HepG2 (cell line): Measurements from ENCODE around the gene HNRNPC. TPM values are rescaled to one million over a fixed set of nuclear protein-coding genes. Genes with fewer than 3 reads are reported as not detected.

Source experiments
- ATAC-seq: fragments of 200-7000 bp; cut with Tn5 transposase; 3 replicates; pipeline ENCODE4 v1.9.1; 2020; ENCODE audit warnings: mild to moderate bottlenecking, moderate library complexity
- BruUV-seq: library from RNA; stranded (reverse); fragments of 400-500 nt; replicated peaks from 2 replicates; lab custom pipeline; 2021; lab: Mats Ljungman, UMichigan
- CTCF ChIA-PET: fragments of 300-600 bp; formaldehyde crosslinking; extraction: SDS; loops from one replicate; lab custom pipeline; 2021; ENCODE audit warnings: low total read pairs, inconsistent platforms, low intra/inter-chr PET ratio; lab: Yijun Ruan, JAX
- POLR2A ChIA-PET: fragments of 350-600 bp; sonication (Branson Sonifier 250); formaldehyde crosslinking; loops from one replicate; lab custom pipeline; 2020; ENCODE audit warnings: antibody characterized with exemption, inconsistent platforms; lab: Yijun Ruan, JAX
- DNase-seq: peaks from one replicate; pipeline ENCODE4 v3.0.0-alpha.2; 2015; ENCODE audit warnings: low spot score
- FAIRE-seq: peaks from 3 replicates; lab custom pipeline; 2011; peaks lifted over from hg19 to GRCh38; lab: Jason Lieb, UNC
- H2AFZ ChIP-seq: one replicate; pipeline ENCODE4 v1.6.1; 2011; ENCODE audit warnings: low read length, inconsistent platforms
- H3K27ac ChIP-seq: fragments of 300-600 bp; 3 replicates; pipeline ENCODE4 v1.8.0; 2011; ENCODE audit warnings: mixed run types, mild to moderate bottlenecking, mixed read lengths, low read length, inconsistent platforms; ENCODE audit not compliant: insufficient read depth; ENCODE audit errors: extremely low read length
- H3K27me3 ChIP-seq, 2 experiments: fragments of 200-600 bp in 1 of 2; 2 replicates in 1 of 2; 3 replicates in 1 of 2; pipeline versions ENCODE4 v1.6.0 to v1.8.0; 2011; ENCODE audit warnings: low read length in 2 of 2, mild to moderate bottlenecking in 2 of 2, moderate library complexity in 2 of 2, inconsistent platforms in 1 of 2; ENCODE audit not compliant: insufficient read depth in 2 of 2, control insufficient read depth in 1 of 2
- H3K36me3 ChIP-seq, 2 experiments: fragments of 200-600 bp in 1 of 2; replicated peaks in 1 of 2; 2 replicates in 1 of 2; 3 replicates in 1 of 2; pipeline versions ENCODE4 v1.5.1 to v1.8.0; 2011; ENCODE audit warnings: low read length in 2 of 2, inconsistent platforms in 1 of 2; ENCODE audit not compliant: insufficient read depth in 2 of 2, control insufficient read depth in 1 of 2
- H3K4me1 ChIP-seq: 2 replicates; pipeline ENCODE4 v1.5.1; 2012; ENCODE audit warnings: low read length, inconsistent platforms; ENCODE audit not compliant: insufficient read depth
- H3K4me2 ChIP-seq: 2 replicates; pipeline ENCODE4 v1.6.0; 2011; ENCODE audit warnings: low read depth, low read length, inconsistent platforms
- H3K4me3 ChIP-seq, 3 experiments: fragments of 200-600 bp in 1 of 3; sonication (generic), shearing (Covaris generic) in 1 of 3; replicated peaks in 1 of 3; 2 replicates each; pipeline ENCODE4 v1.5.1; 2011 to 2016; ENCODE audit warnings: low read length in 3 of 3, inconsistent platforms in 2 of 3, low read depth in 2 of 3, mild to moderate bottlenecking in 2 of 3, control low read depth in 1 of 3, mixed read lengths in 1 of 3; ENCODE audit not compliant: insufficient read depth in 1 of 3
- H3K79me2 ChIP-seq: one replicate; pipeline ENCODE4 v1.6.1; 2011; ENCODE audit warnings: low read length, inconsistent platforms; ENCODE audit not compliant: insufficient read depth
- H3K9ac ChIP-seq: 2 replicates; pipeline ENCODE4 v1.6.0; 2011; ENCODE audit warnings: mild to moderate bottlenecking, low read depth, low read length, inconsistent platforms; ENCODE audit not compliant: insufficient read depth
- H3K9me3 ChIP-seq: 2 replicates; pipeline ENCODE4 v1.5.1; 2012; ENCODE audit warnings: mild to moderate bottlenecking, low read length
- H4K20me1 ChIP-seq: 2 replicates; pipeline ENCODE4 v1.6.0; 2011; ENCODE audit warnings: inconsistent platforms, mild to moderate bottlenecking, low read length, moderate library complexity; ENCODE audit not compliant: insufficient read depth
- ARID2 ChIP-seq: sonication (generic); formaldehyde crosslinking; IDR thresholded peaks from 2 replicates; pipeline ENCODE4 v1.8.1; 2022; ENCODE audit warnings: mild to moderate bottlenecking, missing genetic modification reagents, borderline replicate concordance
- CBX1 ChIP-seq: IDR thresholded peaks from one replicate; pipeline ENCODE4 v1.6.1; 2016; ENCODE audit warnings: antibody characterized with exemption, low read depth
- CEBPZ ChIP-seq: IDR thresholded peaks from 2 replicates; pipeline ENCODE4 v1.6.1; 2012; ENCODE audit warnings: low read length, improper control_type of control experiment
- GLI4 ChIP-seq: sonication (generic); formaldehyde crosslinking; IDR thresholded peaks from 2 replicates; pipeline ENCODE4 v1.5.1; 2020; ENCODE audit warnings: missing genetic modification reagents, mild to moderate bottlenecking, moderate library complexity, borderline replicate concordance
- MIER3 ChIP-seq: IDR thresholded peaks from 2 replicates; pipeline ENCODE4 v1.6.1; 2016; ENCODE audit warnings: missing compliant biosample characterization, borderline replicate concordance
- POLR2AphosphoS2 ChIP-seq: IDR thresholded peaks from 2 replicates; pipeline ENCODE4 v1.6.1; 2011; ENCODE audit warnings: low read depth, low read length, improper control_type of control experiment
- SIX4 ChIP-seq: sonication (generic); formaldehyde crosslinking; IDR thresholded peaks from 2 replicates; pipeline ENCODE4 v1.4.0; 2020; ENCODE audit warnings: missing genetic modification reagents
- TBX2 ChIP-seq: sonication (generic); formaldehyde crosslinking; IDR thresholded peaks from 2 replicates; pipeline ENCODE4 v1.5.0; 2020; ENCODE audit warnings: missing genetic modification reagents, mild to moderate bottlenecking, borderline replicate concordance
- TFDP2 ChIP-seq: sonication (generic); formaldehyde crosslinking; IDR thresholded peaks from 2 replicates; pipeline ENCODE4 v1.4.0; 2020; ENCODE audit warnings: missing genetic modification reagents
- ZNF790 ChIP-seq: sonication (generic); formaldehyde crosslinking; IDR thresholded peaks from 2 replicates; pipeline ENCODE4 v1.8.0; 2022; ENCODE audit warnings: missing genetic modification reagents, mild to moderate bottlenecking, borderline replicate concordance
- ZSCAN9 ChIP-seq: IDR thresholded peaks from 2 replicates; pipeline ENCODE4 v1.6.1; 2016; ENCODE audit warnings: borderline replicate concordance
- WGBS: methylation state at CpG from one replicate; pipeline ENCODE4 v1.1.6; 2017; ENCODE audit warnings: low lambda C conversion rate; 5-methylcytosine and 5-hydroxymethylcytosine counted together
- in situ Hi-C: cut with HindIII; loops from 2 replicates; pipeline ENCODE4 v1.10.0; 2017; ENCODE audit warnings: low pct_unique_long_range_greater_than_20kb; ENCODE audit not compliant: extremely low pct_ligation_motif_present
- intact Hi-C: fragments of 100-400 bp; cut with micrococcal nuclease; formaldehyde crosslinking; loops from one replicate; pipeline ENCODE4 v1.10.0; 2022; ENCODE audit not compliant: unreplicated experiment
- polyA plus RNA-seq, 8 experiments: library from polyadenylated mRNA; depleted of rRNA in 3 of 8; stranded (reverse) in 7 of 8; unstranded in 1 of 8; fragments of >200 nt; fragmentation: Illumina TruSeq in 4 of 8; extraction: Trizol in 4 of 8; gene quantifications; 2 replicates each; pipeline versions ENCODE4 v1.2.1 to v1.2.3, GENCODE V29; 2011 to 2016; ENCODE audit warnings: low read depth in 4 of 8, missing spikeins in 1 of 8, mixed read lengths in 1 of 8; ENCODE audit not compliant: insufficient read depth in 1 of 8
- total RNA-seq, 5 experiments: library from RNA; depleted of rRNA; stranded (reverse); fragments of >200 nt; fragmentation: Illumina TruSeq; extraction: Trizol; gene quantifications; 2 replicates each; pipeline ENCODE4 v1.2.3, GENCODE V29; 2016; ENCODE audit warnings: low read depth in 1 of 5
- TF ChIP-seq, protein P1 (sequence below): sonication (generic); formaldehyde crosslinking; IDR thresholded peaks from 2 replicates; pipeline ENCODE4 v1.4.0; 2020; ENCODE audit warnings: missing genetic modification reagents

HNRNPC gene
- total and polyA plus RNA-seq, 2 of the 13 experiments (the other 11 are each of a cell fraction or from before 2014, with no cell fraction given), result 628 to 1,099 TPM

GRCh38 chr14:21313512-21313911, 44.3 kb upstream of the HNRNPC start (continued):
- TF ChIP-seq TFDP2 (CRISPR knock-in tag), result no peak
- no peak for TF ChIP-seq ZSCAN9 (CRISPR knock-in tag)
- TF ChIP-seq, protein P1, sequence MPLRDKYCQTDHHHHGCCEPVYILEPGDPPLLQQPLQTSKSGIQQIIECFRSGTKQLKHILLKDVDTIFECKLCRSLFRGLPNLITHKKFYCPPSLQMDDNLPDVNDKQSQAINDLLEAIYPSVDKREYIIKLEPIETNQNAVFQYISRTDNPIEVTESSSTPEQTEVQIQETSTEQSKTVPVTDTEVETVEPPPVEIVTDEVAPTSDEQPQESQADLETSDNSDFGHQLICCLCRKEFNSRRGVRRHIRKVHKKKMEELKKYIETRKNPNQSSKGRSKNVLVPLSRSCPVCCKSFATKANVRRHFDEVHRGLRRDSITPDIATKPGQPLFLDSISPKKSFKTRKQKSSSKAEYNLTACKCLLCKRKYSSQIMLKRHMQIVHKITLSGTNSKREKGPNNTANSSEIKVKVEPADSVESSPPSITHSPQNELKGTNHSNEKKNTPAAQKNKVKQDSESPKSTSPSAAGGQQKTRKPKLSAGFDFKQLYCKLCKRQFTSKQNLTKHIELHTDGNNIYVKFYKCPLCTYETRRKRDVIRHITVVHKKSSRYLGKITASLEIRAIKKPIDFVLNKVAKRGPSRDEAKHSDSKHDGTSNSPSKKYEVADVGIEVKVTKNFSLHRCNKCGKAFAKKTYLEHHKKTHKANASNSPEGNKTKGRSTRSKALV (CRISPR knock-in tag), result no peak

DNA sequence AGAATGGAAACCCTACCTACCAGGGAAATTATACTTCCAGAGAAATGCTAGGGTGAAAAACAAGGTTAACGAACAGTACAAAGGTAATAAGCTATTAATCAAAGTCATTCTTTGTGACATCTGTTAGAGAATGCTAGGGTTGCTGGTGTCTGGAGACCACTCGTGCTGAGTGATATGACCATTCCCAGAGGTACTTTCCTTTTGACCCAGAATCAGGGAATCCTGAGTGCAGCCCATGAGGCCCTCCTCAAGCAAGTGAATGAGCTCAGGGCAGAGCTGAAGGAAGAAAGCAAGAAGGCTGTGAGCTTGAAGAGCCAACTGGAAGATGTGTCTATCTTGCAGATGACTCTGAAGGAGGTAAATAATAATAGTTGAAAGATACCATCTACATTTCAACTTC, 42.4 kb upstream of the HNRNPC start:
- H3K27ac ChIP-seq, result no peak overlapping the region
- H2AFZ ChIP-seq, result no peak overlapping the region
- no peaks in the 10 kb centered on the region for H3K9me3 ChIP-seq
- no peak for FAIRE-seq
- in situ Hi-C loops, result no loop called here
- H3K9ac ChIP-seq, result no peak overlapping the region
- ATAC-seq, result no peak
- H3K4me2 ChIP-seq, result no peak overlapping the region
- H3K79me2 ChIP-seq, result no peaks in the 10 kb centered on the region
- H3K27me3 ChIP-seq, result no peaks in the 10 kb centered on the region; a peak in 1 of 5 replicates
- ChIA-PET CTCF (no interaction called here), POLR2A (interaction anchor here (1.0 kb wide), 2 partner anchors 8 to 48 kb away, joined by 3 to 6 read pairs; no protein-coding TSS in a partner anchor)
- H3K36me3 ChIP-seq, result no peaks in the 10 kb centered on the region
- intact Hi-C loops, result no loop called here
- BruUV-seq, result no TSS peak
- peaks cover 53% of the 10 kb centered on the region for H3K4me1 ChIP-seq
- no peak overlapping the region for H3K4me3 ChIP-seq
- H4K20me1 ChIP-seq, result no peaks in the 10 kb centered on the region
- 47% methylated on average over 2 of the region's 2 CpGs for WGBS
- DNase-seq, result no peak
- TF ChIP-seq TBX2 (CRISPR knock-in tag), result no peak
- no peak for TF ChIP-seq GLI4 (CRISPR knock-in tag)
- no peak for TF ChIP-seq CEBPZ
- TF ChIP-seq MIER3 (CRISPR knock-in tag), result no peak
- no peak for TF ChIP-seq ARID2 (CRISPR knock-in tag)
- TF ChIP-seq SIX4 (CRISPR knock-in tag), result no peak
- TF ChIP-seq POLR2AphosphoS2, result no peak
- TF ChIP-seq CBX1, result no peak
- no peak for TF ChIP-seq ZNF790 (CRISPR knock-in tag)
